ENCODE measurements around the gene KCNAB1. TPM values are rescaled to one million over a fixed set of nuclear protein-coding genes. Genes with fewer than 3 reads are reported as not detected.

Gene KCNAB1
- total RNA-seq, 1 experiment from 2014 or later, result not detected

- no peaks in the 10 kb centered on the region for H3K36me3 ChIP-seq (ENCODE audit: control insufficient read depth in 1 of 2, insufficient read depth in 2 of 2, low read length in 2 of 2)
- H3K9me2 ChIP-seq (ENCODE audit: insufficient read depth), result no peaks in the 10 kb centered on the region
- no peak for DNase-seq (ENCODE audit: low read depth, low spot score)
- no peak overlapping the region for H3K4me2 ChIP-seq (ENCODE audit: low read length)
- ATAC-seq, result no peak
- H3K27me3 ChIP-seq (ENCODE audit: insufficient read depth, low read length), result no peaks in the 10 kb centered on the region
- no peak overlapping the region for H2AFZ ChIP-seq (ENCODE audit: low read depth, low read length, poor library complexity, severe bottlenecking)
- RAD21 ChIA-PET (ENCODE audit: low non-redundant PET in 1 of 2, low total read pairs in 2 of 2, uncharacterized antibody in 2 of 2, unreplicated experiment in 2 of 2), result no interaction called here
- no peak for TF ChIP-seq MAX (IDR thresholded peaks at IDR 0.05)
- no peak for TF ChIP-seq FOSL1 (IDR thresholded peaks at IDR 0.05; ENCODE audit: low read depth)
- no peak for TF ChIP-seq SP1 (IDR thresholded peaks at IDR 0.05; ENCODE audit: low read depth)
- no peak for TF ChIP-seq EZH2phosphoT487 (IDR thresholded peaks at IDR 0.05; ENCODE audit: borderline replicate concordance)
- TF ChIP-seq, protein P1, sequence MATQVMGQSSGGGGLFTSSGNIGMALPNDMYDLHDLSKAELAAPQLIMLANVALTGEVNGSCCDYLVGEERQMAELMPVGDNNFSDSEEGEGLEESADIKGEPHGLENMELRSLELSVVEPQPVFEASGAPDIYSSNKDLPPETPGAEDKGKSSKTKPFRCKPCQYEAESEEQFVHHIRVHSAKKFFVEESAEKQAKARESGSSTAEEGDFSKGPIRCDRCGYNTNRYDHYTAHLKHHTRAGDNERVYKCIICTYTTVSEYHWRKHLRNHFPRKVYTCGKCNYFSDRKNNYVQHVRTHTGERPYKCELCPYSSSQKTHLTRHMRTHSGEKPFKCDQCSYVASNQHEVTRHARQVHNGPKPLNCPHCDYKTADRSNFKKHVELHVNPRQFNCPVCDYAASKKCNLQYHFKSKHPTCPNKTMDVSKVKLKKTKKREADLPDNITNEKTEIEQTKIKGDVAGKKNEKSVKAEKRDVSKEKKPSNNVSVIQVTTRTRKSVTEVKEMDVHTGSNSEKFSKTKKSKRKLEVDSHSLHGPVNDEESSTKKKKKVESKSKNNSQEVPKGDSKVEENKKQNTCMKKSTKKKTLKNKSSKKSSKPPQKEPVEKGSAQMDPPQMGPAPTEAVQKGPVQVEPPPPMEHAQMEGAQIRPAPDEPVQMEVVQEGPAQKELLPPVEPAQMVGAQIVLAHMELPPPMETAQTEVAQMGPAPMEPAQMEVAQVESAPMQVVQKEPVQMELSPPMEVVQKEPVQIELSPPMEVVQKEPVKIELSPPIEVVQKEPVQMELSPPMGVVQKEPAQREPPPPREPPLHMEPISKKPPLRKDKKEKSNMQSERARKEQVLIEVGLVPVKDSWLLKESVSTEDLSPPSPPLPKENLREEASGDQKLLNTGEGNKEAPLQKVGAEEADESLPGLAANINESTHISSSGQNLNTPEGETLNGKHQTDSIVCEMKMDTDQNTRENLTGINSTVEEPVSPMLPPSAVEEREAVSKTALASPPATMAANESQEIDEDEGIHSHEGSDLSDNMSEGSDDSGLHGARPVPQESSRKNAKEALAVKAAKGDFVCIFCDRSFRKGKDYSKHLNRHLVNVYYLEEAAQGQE (IDR thresholded peaks at IDR 0.05; ENCODE audit: low read depth), result no peak
- no peak for TF ChIP-seq EZH2 (IDR thresholded peaks at IDR 0.05)
- TF ChIP-seq ZNF274 (IDR thresholded peaks at IDR 0.05; ENCODE audit: low read depth, low read length), result no peak
- no peak for TF ChIP-seq ZFX (IDR thresholded peaks at IDR 0.05)
- TF ChIP-seq, protein P2, sequence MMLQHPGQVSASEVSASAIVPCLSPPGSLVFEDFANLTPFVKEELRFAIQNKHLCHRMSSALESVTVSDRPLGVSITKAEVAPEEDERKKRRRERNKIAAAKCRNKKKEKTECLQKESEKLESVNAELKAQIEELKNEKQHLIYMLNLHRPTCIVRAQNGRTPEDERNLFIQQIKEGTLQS (IDR thresholded peaks at IDR 0.05), result no peak
- no peak for TF ChIP-seq SIN3A (IDR thresholded peaks at IDR 0.05; ENCODE audit: low read depth)
- TF ChIP-seq SRF (IDR thresholded peaks at IDR 0.05; ENCODE audit: low read depth), result no peak
- TF ChIP-seq ELF1 (IDR thresholded peaks at IDR 0.05; ENCODE audit: borderline replicate concordance, low read depth), result no peak
- no peak for TF ChIP-seq YY1 (IDR thresholded peaks at IDR 0.05; ENCODE audit: extremely low read depth, insufficient replicate concordance, low read depth, low read length)
- H4K20me1 ChIP-seq (ENCODE audit: insufficient read depth), result no peaks in the 10 kb centered on the region
- H3K4me1 ChIP-seq (ENCODE audit: control insufficient read depth in 1 of 2, insufficient read depth in 2 of 2, low read length in 2 of 2), result peaks cover 0 to 3% of the 10 kb centered on the region in 2 experiments; a peak in 2 of 4 replicates
- no peak overlapping the region for H3K4me3 ChIP-seq (replicated peaks in 1 of 2; ENCODE audit: low read depth in 1 of 2, low read length in 2 of 2)
- POLR2A ChIA-PET, result no interaction called here
- H3K79me2 ChIP-seq (ENCODE audit: insufficient read depth, low read length), result no peaks in the 10 kb centered on the region
- no peak overlapping the region for H3K27ac ChIP-seq (ENCODE audit: low read depth, low read length)
- intact Hi-C loops (cut with micrococcal nuclease), result loop anchor here (10.0 kb wide), 1 partner anchor 524 kb away; no protein-coding TSS in a partner anchor
- no TSS peak for BruUV-seq (replicated peaks)
- CTCF ChIA-PET, result no interaction called here
- no peaks in the 10 kb centered on the region for H3K9me3 ChIP-seq (ENCODE audit: control insufficient read depth in 1 of 2, insufficient read depth in 1 of 2, low read depth in 1 of 2, low read length in 2 of 2)
- H3K9ac ChIP-seq (ENCODE audit: low read length), result no peak overlapping the region
These were observed 398.3 kb downstream of the KCNAB1 start for GRCh38 chr3:156518726-156519125.

Data from HCT116 (cell line).